HepG2 (cell line): ENCODE measurements around the gene BTBD19. TPM values are rescaled to one million over a fixed set of nuclear protein-coding genes. Genes with fewer than 3 reads are reported as not detected.

ENCODE experiments used
- GABPA ChIP-seq, 2 experiments: IDR thresholded peaks; 2 replicates each; pipeline ENCODE4 v1.6.1; 2011 to 2016; ENCODE audit warnings: low read depth in 2 of 2, low read length in 1 of 2, missing biosample characterization in 1 of 2, missing genetic modification characterization in 1 of 2
- GATA4 ChIP-seq: sonication (generic); IDR thresholded peaks from 2 replicates; pipeline ENCODE4 v1.6.1; 2016; ENCODE audit warnings: antibody characterized with exemption, low read depth, borderline replicate concordance
- HES4 ChIP-seq: sonication (generic); formaldehyde crosslinking; IDR thresholded peaks from 2 replicates; pipeline ENCODE4 v1.9.0; 2021; ENCODE audit warnings: mild to moderate bottlenecking, missing genetic modification reagents, borderline replicate concordance
- HOXA9 ChIP-seq: sonication (generic); formaldehyde crosslinking; IDR thresholded peaks from 2 replicates; pipeline ENCODE4 v1.8.1; 2022; ENCODE audit warnings: missing genetic modification reagents, mild to moderate bottlenecking, moderate library complexity, borderline replicate concordance
- KDM1A ChIP-seq: IDR thresholded peaks from 2 replicates; pipeline ENCODE4 v1.6.1; 2016; ENCODE audit warnings: missing compliant biosample characterization
- KLF15 ChIP-seq: sonication (generic); formaldehyde crosslinking; IDR thresholded peaks from 2 replicates; pipeline ENCODE4 v1.8.1; 2023; ENCODE audit warnings: borderline replicate concordance, mild to moderate bottlenecking, inconsistent platforms, missing genetic modification reagents, mixed read lengths
- MAFK ChIP-seq, 2 experiments: IDR thresholded peaks in 1 of 2; conservative IDR thresholded peaks in 1 of 2; 2 replicates each; pipeline ENCODE4 v1.6.1; 2011; ENCODE audit warnings: improper control_type of control experiment in 2 of 2, low read length in 2 of 2
- SALL2 ChIP-seq: sonication (generic); formaldehyde crosslinking; IDR thresholded peaks from 2 replicates; pipeline ENCODE4 v1.8.1; 2023; ENCODE audit warnings: mild to moderate bottlenecking, missing genetic modification reagents, inconsistent platforms
- SOX6 ChIP-seq, 2 experiments: fragments of 450-650 bp in 1 of 2; sonication (generic) in 1 of 2; formaldehyde crosslinking in 1 of 2; IDR thresholded peaks; 2 replicates each; pipeline versions ENCODE4 v1.4.0 to v1.6.1; 2017 to 2020; ENCODE audit warnings: antibody characterized with exemption in 1 of 2, mild to moderate bottlenecking in 1 of 2, missing genetic modification reagents in 1 of 2
- TSC22D2 ChIP-seq: sonication (generic); formaldehyde crosslinking; IDR thresholded peaks from 2 replicates; pipeline ENCODE4 v1.5.1; 2020; ENCODE audit warnings: missing genetic modification reagents, mild to moderate bottlenecking, borderline replicate concordance
- YEATS4 ChIP-seq: sonication (generic); formaldehyde crosslinking; IDR thresholded peaks from 2 replicates; pipeline ENCODE4 v1.4.0; 2020; ENCODE audit warnings: missing genetic modification reagents, borderline replicate concordance
- ZBTB7A ChIP-seq: sonication (generic); formaldehyde crosslinking; IDR thresholded peaks from 2 replicates; pipeline ENCODE4 v1.8.0; 2022; ENCODE audit warnings: mild to moderate bottlenecking, missing genetic modification reagents
- ZNF225 ChIP-seq: sonication (generic); formaldehyde crosslinking; IDR thresholded peaks from 2 replicates; pipeline ENCODE4 v1.4.0; 2020; ENCODE audit warnings: mild to moderate bottlenecking, missing genetic modification reagents
- ZNF232 ChIP-seq: sonication (generic); formaldehyde crosslinking; IDR thresholded peaks from 2 replicates; pipeline ENCODE4 v1.4.0; 2020; ENCODE audit warnings: missing genetic modification reagents, borderline replicate concordance
- ZNF251 ChIP-seq: sonication (generic); formaldehyde crosslinking; IDR thresholded peaks from 2 replicates; pipeline ENCODE4 v1.9.0; 2021; ENCODE audit warnings: mild to moderate bottlenecking, missing genetic modification reagents
- ZNF333 ChIP-seq: sonication (generic); formaldehyde crosslinking; IDR thresholded peaks from 2 replicates; pipeline ENCODE4 v1.4.0; 2020; ENCODE audit warnings: mild to moderate bottlenecking, missing genetic modification reagents, borderline replicate concordance
- ZNF432 ChIP-seq: sonication (generic); formaldehyde crosslinking; IDR thresholded peaks from 2 replicates; pipeline ENCODE4 v1.5.0; 2020; ENCODE audit warnings: missing genetic modification reagents, mild to moderate bottlenecking, borderline replicate concordance
- ZNF660 ChIP-seq: sonication (generic); formaldehyde crosslinking; IDR thresholded peaks from 2 replicates; pipeline ENCODE4 v1.5.1; 2020; ENCODE audit warnings: mild to moderate bottlenecking, low read depth, missing genetic modification reagents, borderline replicate concordance
- ZNF720 ChIP-seq: sonication (generic); formaldehyde crosslinking; IDR thresholded peaks from 2 replicates; pipeline ENCODE4 v1.4.0; 2020; ENCODE audit warnings: missing genetic modification reagents
- ZNF761 ChIP-seq: sonication (generic); formaldehyde crosslinking; conservative IDR thresholded peaks from 2 replicates; pipeline ENCODE4 v1.4.0; 2020; ENCODE audit warnings: mild to moderate bottlenecking, missing genetic modification reagents
- ZNF879 ChIP-seq: sonication (generic); formaldehyde crosslinking; IDR thresholded peaks from 2 replicates; pipeline ENCODE4 v1.8.1; 2023; ENCODE audit warnings: missing genetic modification reagents
- ZSCAN20 ChIP-seq: sonication (generic); formaldehyde crosslinking; IDR thresholded peaks from 2 replicates; pipeline ENCODE4 v1.4.0; 2020; ENCODE audit warnings: missing genetic modification reagents, mild to moderate bottlenecking, borderline replicate concordance
- polyA plus RNA-seq, 8 experiments: library from polyadenylated mRNA; depleted of rRNA in 3 of 8; stranded (reverse) in 7 of 8; unstranded in 1 of 8; fragments of >200 nt; fragmentation: Illumina TruSeq in 4 of 8; extraction: Trizol in 4 of 8; gene quantifications; 2 replicates each; pipeline versions ENCODE4 v1.2.1 to v1.2.3, GENCODE V29; 2011 to 2016; ENCODE audit warnings: low read depth in 4 of 8, missing spikeins in 1 of 8, mixed read lengths in 1 of 8; ENCODE audit not compliant: insufficient read depth in 1 of 8
- total RNA-seq, 5 experiments: library from RNA; depleted of rRNA; stranded (reverse); fragments of >200 nt; fragmentation: Illumina TruSeq; extraction: Trizol; gene quantifications; 2 replicates each; pipeline ENCODE4 v1.2.3, GENCODE V29; 2016; ENCODE audit warnings: low read depth in 1 of 5
- TF ChIP-seq, protein P1 (sequence below): sonication (generic); formaldehyde crosslinking; IDR thresholded peaks from 2 replicates; pipeline ENCODE4 v1.4.0; 2020; ENCODE audit warnings: mild to moderate bottlenecking, missing genetic modification reagents
- TF ChIP-seq, protein P2 (sequence below): IDR thresholded peaks from 2 replicates; pipeline ENCODE4 v1.6.1; 2012; ENCODE audit warnings: inconsistent platforms
- TF ChIP-seq, protein P3 (sequence below): IDR thresholded peaks from 2 replicates; pipeline ENCODE4 v1.6.1; 2016; ENCODE audit warnings: low read depth

BTBD19 gene
- total and polyA plus RNA-seq, 2 of the 13 experiments (the other 11 are each of a cell fraction or from before 2014, with no cell fraction given) = 2.7 to 6.7 TPM

DNA sequence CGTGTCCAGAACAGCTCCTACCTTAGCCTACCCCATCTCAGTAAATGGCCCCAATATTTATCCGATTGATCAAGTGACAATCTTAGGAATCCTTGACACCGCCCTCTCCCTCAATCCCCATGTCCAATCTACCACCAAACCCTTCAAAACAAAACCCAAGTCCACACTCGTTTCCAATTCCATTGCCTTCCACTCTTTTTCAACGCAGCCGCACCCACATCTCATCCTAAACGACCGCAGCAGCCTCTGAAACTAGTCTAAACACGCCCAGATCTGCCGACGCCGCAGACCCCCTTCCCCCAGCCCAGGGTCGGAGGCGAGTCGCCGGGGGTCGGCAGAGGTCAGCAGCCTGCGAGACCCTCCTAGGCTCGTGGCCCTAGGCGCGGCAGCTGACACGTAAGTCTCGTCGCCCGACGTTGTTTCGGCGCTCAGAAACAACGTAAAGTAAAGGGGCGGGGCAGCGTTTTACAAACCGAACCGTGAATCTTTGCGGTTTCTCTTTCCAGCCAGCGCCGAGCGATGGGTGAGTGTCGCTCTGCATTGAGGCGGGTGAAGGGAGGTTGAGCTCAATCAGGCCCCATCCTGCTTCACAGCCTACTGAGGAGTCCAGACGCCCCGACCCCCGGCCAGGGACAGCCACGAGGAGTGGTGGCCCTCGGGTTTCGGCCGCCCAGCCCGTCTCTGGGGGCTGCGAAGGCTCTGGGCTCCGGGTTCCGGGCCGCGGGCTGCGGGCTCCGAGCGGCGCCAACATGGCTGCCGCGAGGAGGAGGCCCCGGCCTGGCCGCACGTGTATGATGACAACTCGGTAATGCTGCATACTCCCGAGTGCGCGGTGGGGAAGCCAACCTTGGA is 33.0 kb upstream of the BTBD19 start, which contains the start of gene RPS8 (continued):
- TF ChIP-seq ZNF720 (CRISPR knock-in tag) (no peak), KLF15 (peak; percentile 44; the same call in 1 of the 2 replicates), KDM1A (CRISPR knock-in tag) (no peak), ZNF432 (CRISPR knock-in tag) (no peak), ZNF761 (CRISPR knock-in tag) (0 out of 2 replicates have a peak, but pooled peaks have one; percentile 55), SALL2 (CRISPR knock-in tag) (peak; percentile 96), MAFK (conservative IDR thresholded peaks at IDR 0.05 in 1 of 2, IDR thresholded peaks at IDR 0.05 in 1 of 2; ENCODE audit: low read length in 2 of 2) (peak in 1 of 2 experiments; percentile 24; a peak in 1 of 4 replicates), ZNF879 (CRISPR knock-in tag) (peak; percentile 73; the same call in 1 of the 2 replicates), HES4 (CRISPR knock-in tag) (peak; percentile 80; the same call in 1 of the 2 replicates), GATA4 (peak; percentile 89), ZNF225 (CRISPR knock-in tag) (peak; percentile 58; the same call in 1 of the 2 replicates), SOX6 (IDR thresholded peaks at IDR 0.05) (no peak), SOX6 (CRISPR knock-in tag; IDR thresholded peaks at IDR 0.05) (peak; percentile 62), YEATS4 (CRISPR knock-in tag) (peak; percentile 99), ZNF660 (CRISPR knock-in tag) (no peak), HOXA9 (CRISPR knock-in tag) (no peak; the same call in 1 of the 2 replicates), ZNF333 (no peak), ZSCAN20 (CRISPR knock-in tag) (peak; percentile 42; the same call in 1 of the 2 replicates), GABPA (IDR thresholded peaks at IDR 0.05; ENCODE audit: low read depth, low read length) (no peak), GABPA (CRISPR knock-in tag; IDR thresholded peaks at IDR 0.05; ENCODE audit: low read depth) (peak; percentile 58; the same call in 1 of the 2 replicates), TSC22D2 (CRISPR knock-in tag) (no peak), ZNF232 (CRISPR knock-in tag) (peak; percentile 67; the same call in 1 of the 2 replicates), ZNF251 (CRISPR knock-in tag) (0 out of 2 replicates have a peak, but pooled peaks have one; percentile 36), ZBTB7A (CRISPR knock-in tag) (peak; percentile 100)
- TF ChIP-seq, protein P1, sequence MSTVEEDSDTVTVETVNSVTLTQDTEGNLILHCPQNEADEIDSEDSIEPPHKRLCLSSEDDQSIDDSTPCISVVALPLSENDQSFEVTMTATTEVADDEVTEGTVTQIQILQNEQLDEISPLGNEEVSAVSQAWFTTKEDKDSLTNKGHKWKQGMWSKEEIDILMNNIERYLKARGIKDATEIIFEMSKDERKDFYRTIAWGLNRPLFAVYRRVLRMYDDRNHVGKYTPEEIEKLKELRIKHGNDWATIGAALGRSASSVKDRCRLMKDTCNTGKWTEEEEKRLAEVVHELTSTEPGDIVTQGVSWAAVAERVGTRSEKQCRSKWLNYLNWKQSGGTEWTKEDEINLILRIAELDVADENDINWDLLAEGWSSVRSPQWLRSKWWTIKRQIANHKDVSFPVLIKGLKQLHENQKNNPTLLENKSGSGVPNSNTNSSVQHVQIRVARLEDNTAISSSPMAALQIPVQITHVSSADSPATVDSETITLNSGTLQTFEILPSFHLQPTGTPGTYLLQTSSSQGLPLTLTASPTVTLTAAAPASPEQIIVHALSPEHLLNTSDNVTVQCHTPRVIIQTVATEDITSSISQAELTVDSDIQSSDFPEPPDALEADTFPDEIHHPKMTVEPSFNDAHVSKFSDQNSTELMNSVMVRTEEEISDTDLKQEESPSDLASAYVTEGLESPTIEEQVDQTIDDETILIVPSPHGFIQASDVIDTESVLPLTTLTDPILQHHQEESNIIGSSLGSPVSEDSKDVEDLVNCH (CRISPR knock-in tag) = no peak
- TF ChIP-seq, protein P2, sequence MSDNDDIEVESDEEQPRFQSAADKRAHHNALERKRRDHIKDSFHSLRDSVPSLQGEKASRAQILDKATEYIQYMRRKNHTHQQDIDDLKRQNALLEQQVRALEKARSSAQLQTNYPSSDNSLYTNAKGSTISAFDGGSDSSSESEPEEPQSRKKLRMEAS = peak; percentile 92
- TF ChIP-seq, protein P3, sequence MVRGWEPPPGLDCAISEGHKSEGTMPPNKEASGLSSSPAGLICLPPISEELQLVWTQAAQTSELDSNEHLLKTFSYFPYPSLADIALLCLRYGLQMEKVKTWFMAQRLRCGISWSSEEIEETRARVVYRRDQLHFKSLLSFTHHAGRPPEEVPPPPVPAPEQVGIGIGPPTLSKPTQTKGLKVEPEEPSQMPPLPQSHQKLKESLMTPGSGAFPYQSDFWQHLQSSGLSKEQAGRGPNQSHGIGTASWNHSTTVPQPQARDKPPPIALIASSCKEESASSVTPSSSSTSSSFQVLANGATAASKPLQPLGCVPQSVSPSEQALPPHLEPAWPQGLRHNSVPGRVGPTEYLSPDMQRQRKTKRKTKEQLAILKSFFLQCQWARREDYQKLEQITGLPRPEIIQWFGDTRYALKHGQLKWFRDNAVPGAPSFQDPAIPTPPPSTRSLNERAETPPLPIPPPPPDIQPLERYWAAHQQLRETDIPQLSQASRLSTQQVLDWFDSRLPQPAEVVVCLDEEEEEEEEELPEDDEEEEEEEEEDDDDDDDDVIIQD (CRISPR knock-in tag) = peak; percentile 58; the same call in 1 of the 2 replicates
